NCI-H1694 (cell line): Measurements from ENCODE around the gene CELA1.

Source experiments
- DNase-seq: peaks from one replicate; lab custom pipeline; 2025; lab: John Stamatoyannopoulos, UW

CELA1 gene

GRCh38 chr12:51346581-51346980 lies at the start of gene CELA1:
CELA1 (minus strand) TSS chr12:51346679; CDS start chr12:51346638, 41 bp downstream.
- DNase-seq: no peak

GRCh38 chr12:51395283-51396230 lies 49.1 kb upstream of the CELA1 start:
- DNase-seq: no peak

- no peak for DNase-seq
These were observed 47.4 kb upstream of the CELA1 start for GRCh38 chr12:51393676-51394545.

GRCh38 chr12:51392556-51393237 lies 46.2 kb upstream of the CELA1 start:
- no peak for DNase-seq

- no peak for DNase-seq
These were observed 45.0 kb upstream of the CELA1 start, which contains the start of gene GALNT6 for GRCh38 chr12:51391283-51392123. GALNT6 (minus strand) TSS chr12:51391406; CDS start chr12:51379781, 11,625 bp downstream.

- DNase-seq: no peak
These were observed 44.4 kb upstream of the CELA1 start for GRCh38 chr12:51390891-51391282.

- DNase-seq: no peak
These were observed 44.0 kb upstream of the CELA1 start for GRCh38 chr12:51390457-51390856.

- no peak for DNase-seq
These were observed 43.0 kb upstream of the CELA1 start for GRCh38 chr12:51389302-51389999.

GRCh38 chr12:51388846-51389245 lies 42.4 kb upstream of the CELA1 start:
- DNase-seq: no peak

GRCh38 chr12:51388069-51388799 lies 41.8 kb upstream of the CELA1 start:
- DNase-seq: no peak

- DNase-seq: no peak
These were observed 39.9 kb upstream of the CELA1 start for GRCh38 chr12:51386351-51386750.

- DNase-seq: no peak
These were observed 36.9 kb upstream of the CELA1 start for GRCh38 chr12:51383269-51383905.

- no peak for DNase-seq
These were observed 35.7 kb upstream of the CELA1 start for GRCh38 chr12:51382173-51382572.

GRCh38 chr12:51381226-51382079 lies 35.0 kb upstream of the CELA1 start:
- DNase-seq: no peak

GRCh38 chr12:51379571-51379970 lies 33.1 kb upstream of the CELA1 start:
- no peak for DNase-seq

- DNase-seq: no peak
These were observed 32.3 kb upstream of the CELA1 start for GRCh38 chr12:51378749-51379148.

GRCh38 chr12:51377099-51377984 lies 30.9 kb upstream of the CELA1 start:
- DNase-seq: no peak
